Rectal smooth muscle tissue (tissue), 1 donor: ENCODE data around the gene SETD1A.

Experiments
- H3K27ac ChIP-seq: one replicate; pipeline ENCODE4 v1.7.0; 2013; ENCODE audit warnings: low read depth, low read length, inconsistent platforms
- H3K27me3 ChIP-seq: one replicate; pipeline ENCODE4 v1.7.0; 2013; ENCODE audit warnings: low read length; ENCODE audit not compliant: control insufficient read depth, insufficient read depth
- H3K36me3 ChIP-seq: one replicate; pipeline ENCODE4 v1.7.0; 2013; ENCODE audit warnings: low read length; ENCODE audit not compliant: control insufficient read depth, insufficient read depth
- H3K4me1 ChIP-seq: one replicate; pipeline ENCODE4 v1.7.0; 2013; ENCODE audit warnings: low read length; ENCODE audit not compliant: control insufficient read depth, insufficient read depth
- H3K4me3 ChIP-seq: one replicate; pipeline ENCODE4 v1.7.0; 2013; ENCODE audit warnings: low read length
- H3K9ac ChIP-seq: one replicate; pipeline ENCODE4 v1.7.0; 2013; ENCODE audit warnings: low read length

The SETD1A gene

GRCh38 chr16:30991052-30991451 lies 33.5 kb downstream of the SETD1A start:
- H3K4me1 ChIP-seq: no peaks in the 10 kb centered on the region
- H3K27me3 ChIP-seq: no peaks in the 10 kb centered on the region
- H3K27ac ChIP-seq: no peak overlapping the region
- H3K36me3 ChIP-seq: no peaks in the 10 kb centered on the region
- no peak overlapping the region for H3K9ac ChIP-seq
- no peak overlapping the region for H3K4me3 ChIP-seq

DNA sequence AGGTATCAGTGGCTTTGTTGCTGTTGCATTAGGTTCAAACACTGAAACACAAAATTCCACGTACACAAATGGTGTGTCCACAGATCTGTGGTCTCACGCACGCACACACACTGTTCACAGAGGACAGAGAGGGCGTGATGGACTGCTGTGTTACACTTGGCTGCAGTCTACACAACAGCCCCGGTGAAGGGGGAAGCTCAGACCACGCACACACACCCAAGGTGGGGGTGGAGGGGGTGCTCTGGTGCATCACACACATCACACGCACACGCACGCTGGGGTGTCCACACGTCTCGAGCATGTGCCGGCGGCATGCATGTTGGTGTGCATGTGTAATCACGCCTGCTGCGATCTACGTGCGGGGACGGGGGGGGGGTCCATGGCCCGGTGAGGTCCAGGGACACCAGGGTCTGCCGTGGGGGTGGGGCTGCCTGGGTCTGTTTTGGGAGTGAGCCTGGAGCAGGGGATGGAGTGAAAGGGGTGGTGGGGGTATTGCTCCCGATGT lies 34.8 kb downstream of the SETD1A start:
- Histone ChIP-seq H3K4me3 (no peak overlapping the region), H3K36me3 (no peaks in the 10 kb centered on the region), H3K4me1 (peaks cover 3% of the 10 kb centered on the region), H3K9ac (no peak overlapping the region), H3K27me3 (no peaks in the 10 kb centered on the region), H3K27ac (no peak overlapping the region)

DNA sequence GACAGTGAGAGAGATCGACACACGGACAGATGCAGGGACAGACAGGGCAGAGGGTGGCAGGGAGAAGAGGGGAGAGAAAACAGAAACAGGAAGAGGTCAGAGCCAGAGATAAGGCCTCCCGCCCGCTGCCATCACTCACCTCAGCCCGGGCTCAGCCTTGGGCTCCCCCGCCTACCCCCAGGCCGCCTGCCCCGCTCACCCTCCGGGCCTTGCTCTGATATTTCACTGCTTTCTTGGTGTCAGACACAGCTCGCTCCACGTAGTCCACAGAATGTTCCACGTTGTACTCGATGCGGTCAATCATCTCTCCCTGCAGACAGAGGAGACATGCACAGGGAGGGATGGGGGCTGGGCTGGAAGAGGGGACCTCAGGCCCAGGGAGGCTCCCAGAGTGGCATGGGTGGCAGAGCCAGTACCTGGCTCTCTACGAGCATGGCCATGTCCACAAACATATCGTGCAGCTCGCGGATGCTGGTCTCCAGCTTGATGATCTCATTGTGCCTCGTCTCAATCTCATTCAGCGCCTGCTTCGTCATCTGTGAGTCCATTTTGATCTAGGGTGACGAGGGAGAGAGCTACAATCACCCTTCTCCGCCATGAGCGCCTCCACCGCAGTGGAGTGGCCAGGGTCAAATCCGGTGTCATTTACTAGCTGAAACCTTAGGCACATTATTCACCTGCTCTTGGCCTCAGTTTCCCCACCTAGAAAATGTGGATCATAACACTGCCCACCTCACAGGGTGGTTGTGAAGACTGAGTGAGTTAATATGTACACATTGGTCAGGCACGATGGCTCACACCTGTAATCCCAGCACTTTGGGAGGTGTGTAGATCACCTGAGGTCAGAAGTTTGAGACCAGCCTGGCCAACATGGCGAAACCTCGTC lies 35.6 kb downstream of the SETD1A start:
- H3K4me3 ChIP-seq: no peak overlapping the region

GRCh38 chr16:30995927-30996323 lies 38.4 kb downstream of the SETD1A start:
- Histone ChIP-seq H3K4me3 (no peak overlapping the region), H3K36me3 (no peaks in the 10 kb centered on the region), H3K27ac (no peak overlapping the region), H3K4me1 (peaks cover 3% of the 10 kb centered on the region), H3K27me3 (no peaks in the 10 kb centered on the region), H3K9ac (no peak overlapping the region)

More for the DNA sequence above, 35.6 kb downstream of the SETD1A start:
- Histone ChIP-seq H3K9ac (no peak overlapping the region), H3K27ac (no peak overlapping the region), H3K4me1 (peaks cover 3% of the 10 kb centered on the region), H3K36me3 (no peaks in the 10 kb centered on the region), H3K27me3 (no peaks in the 10 kb centered on the region)

GRCh38 chr16:30996324-30996984 lies 38.9 kb downstream of the SETD1A start:
- Histone ChIP-seq H3K27me3 (no peaks in the 10 kb centered on the region), H3K36me3 (no peaks in the 10 kb centered on the region), H3K9ac (peak overlapping the region; percentile 65), H3K4me3 (peak overlapping the region; percentile 88), H3K27ac (peak overlapping the region; percentile 87), H3K4me1 (peaks cover 3% of the 10 kb centered on the region)

- Histone ChIP-seq H3K9ac (peak overlapping the region; percentile 65), H3K4me3 (peak overlapping the region; percentile 88), H3K4me1 (peaks cover 3% of the 10 kb centered on the region), H3K27me3 (no peaks in the 10 kb centered on the region), H3K36me3 (no peaks in the 10 kb centered on the region), H3K27ac (peak overlapping the region; percentile 87)
These were observed 39.6 kb downstream of the SETD1A start for GRCh38 chr16:30996985-30997724.

DNA sequence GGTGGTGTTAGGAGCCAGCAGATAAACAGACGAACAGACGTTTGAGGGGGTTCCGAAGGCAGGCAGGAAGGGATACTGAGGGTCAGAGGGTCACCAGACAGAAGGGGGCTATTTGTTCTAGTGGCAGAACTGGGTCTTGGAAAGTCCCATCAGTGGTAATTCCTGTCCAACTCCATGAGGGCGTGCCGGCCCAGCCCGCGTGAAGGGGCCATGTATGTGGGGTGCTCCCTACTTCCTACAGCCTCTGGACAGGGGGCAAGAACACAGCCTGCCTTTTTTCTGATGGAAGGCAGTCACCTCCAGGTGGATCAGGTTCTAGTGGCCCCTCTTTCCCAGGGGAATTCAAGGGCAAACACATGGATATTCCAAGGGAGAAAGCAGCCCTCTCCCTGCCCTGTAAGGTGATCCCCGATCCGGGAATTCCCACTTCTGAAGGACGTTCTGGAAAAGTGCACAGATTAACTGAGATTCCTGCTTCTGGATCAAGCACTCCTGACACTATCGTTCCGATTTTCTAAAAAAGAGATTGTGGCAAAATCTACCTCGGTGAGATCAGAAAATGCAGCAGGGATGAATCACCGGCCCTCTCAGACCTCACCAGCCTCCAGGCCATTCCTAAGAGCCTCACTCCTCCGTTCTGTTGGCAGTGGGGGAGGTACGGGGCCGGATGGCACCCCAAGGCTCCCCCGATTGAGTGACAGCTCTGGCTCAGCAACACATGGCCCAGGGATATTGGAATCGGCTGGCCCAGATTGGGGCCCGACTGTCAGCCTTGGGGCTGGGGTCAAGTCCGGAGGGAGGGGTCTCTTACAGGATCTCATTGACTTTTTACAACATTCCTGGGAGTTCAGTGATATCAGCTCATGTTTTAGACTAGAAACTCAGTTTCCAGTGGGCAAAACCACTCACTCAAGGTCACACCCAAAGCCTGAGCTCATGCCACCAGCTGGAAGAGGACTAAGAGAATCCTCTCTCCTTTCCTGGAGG lies 40.5 kb downstream of the SETD1A start:
- no peaks in the 10 kb centered on the region for H3K27me3 ChIP-seq
- H3K27ac ChIP-seq: peak overlapping the region; percentile 60
- H3K9ac ChIP-seq: no peak overlapping the region
- H3K36me3 ChIP-seq: no peaks in the 10 kb centered on the region
- H3K4me3 ChIP-seq: peak overlapping the region; percentile 61
- H3K4me1 ChIP-seq: peaks cover 3% of the 10 kb centered on the region

GRCh38 chr16:30998852-30999761 lies 41.6 kb downstream of the SETD1A start:
- Histone ChIP-seq H3K36me3 (no peaks in the 10 kb centered on the region), H3K27ac (no peak overlapping the region), H3K9ac (no peak overlapping the region), H3K27me3 (no peaks in the 10 kb centered on the region), H3K4me1 (peaks cover 3% of the 10 kb centered on the region), H3K4me3 (no peak overlapping the region)

GRCh38 chr16:31000671-31001382 lies 43.3 kb downstream of the SETD1A start:
- H3K27ac ChIP-seq: no peak overlapping the region
- no peak overlapping the region for H3K9ac ChIP-seq
- H3K4me3 ChIP-seq: no peak overlapping the region
- no peaks in the 10 kb centered on the region for H3K36me3 ChIP-seq
- peaks cover 3% of the 10 kb centered on the region for H3K4me1 ChIP-seq
- H3K27me3 ChIP-seq: no peaks in the 10 kb centered on the region

DNA sequence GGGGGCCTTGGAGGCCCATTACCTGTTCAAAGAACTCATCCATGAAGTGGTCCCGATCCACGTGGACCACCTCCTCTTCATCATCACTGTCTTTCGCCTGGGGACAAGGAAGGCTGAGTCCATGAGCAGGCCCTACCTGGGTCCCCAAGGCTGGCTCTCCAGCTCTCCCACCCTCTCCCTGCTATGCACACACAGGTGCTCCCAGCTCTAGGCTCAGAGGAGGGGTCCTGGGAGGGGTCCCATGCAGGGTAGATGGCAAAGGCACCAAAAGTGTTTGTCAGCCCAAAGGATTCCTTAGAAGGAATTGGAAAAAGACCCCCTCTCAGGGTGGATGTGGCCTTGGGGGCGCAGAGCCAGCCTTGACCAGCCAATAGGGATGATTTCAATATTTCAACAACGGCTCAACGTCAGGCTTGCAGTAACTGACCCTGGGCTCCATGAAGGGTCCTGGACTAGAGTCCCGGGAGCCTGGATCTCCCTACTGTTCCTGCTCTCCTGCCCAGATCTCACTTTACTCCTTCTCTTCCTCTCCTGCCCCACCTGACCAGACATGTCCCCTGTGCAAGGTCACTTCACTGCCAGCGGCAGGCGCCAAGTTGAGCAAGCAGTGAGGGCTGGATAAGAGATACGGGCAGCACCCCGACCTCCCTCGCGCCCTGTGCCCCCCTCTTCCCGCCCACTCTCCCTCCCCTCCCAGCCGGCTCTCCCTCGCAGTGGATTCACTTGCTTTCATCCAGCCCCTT lies 44.1 kb downstream of the SETD1A start:
- Histone ChIP-seq H3K27me3 (no peaks in the 10 kb centered on the region), H3K4me3 (no peak overlapping the region), H3K4me1 (no peaks in the 10 kb centered on the region), H3K9ac (no peak overlapping the region), H3K27ac (no peak overlapping the region), H3K36me3 (no peaks in the 10 kb centered on the region)
